GM10248 (cell line): Measurements from ENCODE around the gene C5orf63.

Experiments
- CTCF ChIA-PET: fragments of 300-600 bp; sonication (Branson Sonifier 250); formaldehyde crosslinking; extraction: SDS; loops from one replicate; lab custom pipeline; 2021; ENCODE audit warnings: antibody characterized with exemption; lab: Yijun Ruan, JAX
- POLR2A ChIA-PET: fragments of 350-650 bp; sonication (Branson Sonifier 250); formaldehyde crosslinking; extraction: SDS; loops from one replicate; lab custom pipeline; 2020; ENCODE audit warnings: antibody characterized with exemption; lab: Yijun Ruan, JAX
- DNase-seq: peaks from one replicate; pipeline ENCODE4 v3.0.0; 2012; ENCODE audit errors: extremely low spot score
- TF ChIP-seq, protein P1 (sequence below): IDR thresholded peaks from 2 replicates; pipeline ENCODE4 v1.5.1; 2012; ENCODE audit warnings: mild to moderate bottlenecking, low read depth; ENCODE audit errors: extremely low read depth, missing control alignments, control extremely low read depth

The C5orf63 gene

DNA sequence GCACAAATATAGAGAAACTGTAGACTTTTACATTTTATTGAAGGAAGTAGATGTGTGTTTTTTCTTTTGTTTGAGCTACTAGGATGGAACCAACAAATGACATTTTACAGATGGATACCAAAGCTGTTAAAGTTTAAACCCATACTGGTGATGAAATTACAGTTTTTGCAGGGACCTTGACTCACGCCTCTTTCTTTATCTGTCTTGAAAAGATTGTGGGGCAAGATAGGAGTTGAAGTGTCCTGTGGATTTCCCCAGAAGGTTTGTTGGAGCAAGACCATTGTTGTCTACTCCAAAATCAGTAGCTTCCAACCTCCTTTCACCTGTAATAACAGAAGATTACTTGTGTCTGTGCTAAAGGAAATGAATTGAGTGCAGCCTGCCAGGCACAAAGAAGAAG lies 4.1 kb upstream of the C5orf63 start:
- TF ChIP-seq, protein P1, sequence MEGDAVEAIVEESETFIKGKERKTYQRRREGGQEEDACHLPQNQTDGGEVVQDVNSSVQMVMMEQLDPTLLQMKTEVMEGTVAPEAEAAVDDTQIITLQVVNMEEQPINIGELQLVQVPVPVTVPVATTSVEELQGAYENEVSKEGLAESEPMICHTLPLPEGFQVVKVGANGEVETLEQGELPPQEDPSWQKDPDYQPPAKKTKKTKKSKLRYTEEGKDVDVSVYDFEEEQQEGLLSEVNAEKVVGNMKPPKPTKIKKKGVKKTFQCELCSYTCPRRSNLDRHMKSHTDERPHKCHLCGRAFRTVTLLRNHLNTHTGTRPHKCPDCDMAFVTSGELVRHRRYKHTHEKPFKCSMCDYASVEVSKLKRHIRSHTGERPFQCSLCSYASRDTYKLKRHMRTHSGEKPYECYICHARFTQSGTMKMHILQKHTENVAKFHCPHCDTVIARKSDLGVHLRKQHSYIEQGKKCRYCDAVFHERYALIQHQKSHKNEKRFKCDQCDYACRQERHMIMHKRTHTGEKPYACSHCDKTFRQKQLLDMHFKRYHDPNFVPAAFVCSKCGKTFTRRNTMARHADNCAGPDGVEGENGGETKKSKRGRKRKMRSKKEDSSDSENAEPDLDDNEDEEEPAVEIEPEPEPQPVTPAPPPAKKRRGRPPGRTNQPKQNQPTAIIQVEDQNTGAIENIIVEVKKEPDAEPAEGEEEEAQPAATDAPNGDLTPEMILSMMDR, result no peak
- POLR2A ChIA-PET, result no interaction called here
- CTCF ChIA-PET, result interaction anchor here (1.6 kb wide), 1 partner anchor 49 kb away, joined by 4 read pairs; no protein-coding TSS in a partner anchor
- DNase-seq, result no peak

DNA sequence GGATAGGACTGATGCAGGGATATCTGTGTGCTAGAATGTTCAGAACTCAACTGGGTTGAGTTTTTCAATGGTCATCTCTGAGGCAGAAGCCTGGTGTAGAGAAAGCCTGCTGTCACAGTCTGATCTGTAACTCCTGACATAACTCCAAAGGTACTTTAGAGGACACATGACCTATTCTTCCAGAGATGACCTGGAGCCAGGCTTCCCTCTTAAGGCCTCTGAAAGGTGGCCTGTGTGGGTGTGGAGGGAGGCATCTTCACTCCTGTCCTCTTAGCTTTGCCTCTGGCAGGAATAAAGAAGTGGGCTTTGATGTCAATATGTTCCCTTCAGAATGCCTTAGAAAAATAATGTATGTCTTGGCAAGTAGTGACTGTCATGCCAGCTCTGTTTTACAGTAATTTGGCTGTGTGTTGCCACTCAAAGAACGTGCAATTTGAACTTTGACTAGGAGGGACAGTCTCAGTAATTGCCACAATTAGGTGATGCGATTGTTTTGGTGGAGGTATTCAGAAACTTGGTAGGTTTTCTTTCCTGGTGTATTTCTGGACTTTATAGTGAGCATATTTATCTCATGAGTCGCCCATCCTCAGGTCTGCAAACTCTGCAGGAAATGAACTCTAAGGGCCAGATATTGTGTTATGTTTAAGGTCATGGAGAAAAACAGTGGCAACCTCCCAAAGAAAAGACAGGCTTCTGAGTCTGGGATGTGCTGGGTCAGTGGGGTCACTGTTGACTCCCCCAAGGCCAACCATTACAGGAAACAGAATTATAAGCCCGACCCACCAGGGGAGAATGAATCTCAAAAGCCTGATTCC lies 3.2 kb upstream of the C5orf63 start:
- no peak for DNase-seq

DNA sequence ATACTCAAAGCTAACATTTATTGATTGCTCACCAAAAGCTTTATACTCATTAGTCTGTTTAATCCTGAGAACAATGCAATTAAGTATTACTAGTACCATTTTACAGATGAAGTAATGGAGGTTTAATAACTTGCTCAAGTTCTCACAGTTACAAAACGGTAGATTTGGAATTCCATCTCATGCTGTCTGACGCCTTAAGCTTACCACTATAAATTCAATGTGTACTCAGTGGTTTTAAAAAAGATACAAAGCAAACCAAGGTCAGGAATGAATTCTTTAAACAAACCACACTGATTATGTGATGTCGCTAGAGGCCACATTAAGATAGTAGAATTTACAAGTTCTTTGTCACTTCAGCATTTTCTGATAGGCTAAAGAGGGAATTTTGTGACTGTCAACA lies 1.2 kb upstream of the C5orf63 start:
- no peak for DNase-seq
- TF ChIP-seq, protein P1, result no peak
- ChIA-PET CTCF (interaction anchor here (1.2 to 3.2 kb wide), 4 partner anchors 11 to 16 kb away, joined by 3 to 22 read pairs (median 3); no protein-coding TSS in a partner anchor), POLR2A (no interaction called here)

More for the DNA sequence above, 3.2 kb upstream of the C5orf63 start:
- CTCF ChIA-PET, result interaction anchor here (1.6 kb wide), 1 partner anchor 48 kb away, joined by 4 read pairs; no protein-coding TSS in a partner anchor
- POLR2A ChIA-PET, result no interaction called here
- TF ChIP-seq, protein P1, result no peak

DNA sequence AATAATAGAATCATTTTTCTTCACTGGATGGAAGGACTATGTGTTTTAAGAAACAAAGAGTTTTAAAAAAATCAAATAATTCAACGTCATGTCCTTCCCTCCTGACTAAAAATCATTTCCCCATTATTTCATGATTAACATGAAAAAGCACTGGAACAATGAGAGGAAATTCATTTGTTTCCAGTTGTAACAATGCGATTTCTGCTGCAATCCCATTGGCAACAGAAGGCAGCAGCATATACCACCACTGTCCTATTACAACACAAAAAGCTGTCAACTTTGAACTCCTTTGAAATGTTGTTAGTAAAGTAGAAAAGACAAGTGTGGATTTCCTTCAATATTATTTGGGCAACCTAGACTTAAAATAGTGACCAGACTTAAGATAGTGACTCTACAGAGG lies 3.1 kb downstream of the C5orf63 start:
- TF ChIP-seq, protein P1, result no peak
- ChIA-PET CTCF (interaction anchor here (1.2 to 1.3 kb wide), 2 partner anchors 14 to 23 kb away, joined by 3 to 4 read pairs; no protein-coding TSS in a partner anchor), POLR2A (no interaction called here)
- DNase-seq, result no peak

DNA sequence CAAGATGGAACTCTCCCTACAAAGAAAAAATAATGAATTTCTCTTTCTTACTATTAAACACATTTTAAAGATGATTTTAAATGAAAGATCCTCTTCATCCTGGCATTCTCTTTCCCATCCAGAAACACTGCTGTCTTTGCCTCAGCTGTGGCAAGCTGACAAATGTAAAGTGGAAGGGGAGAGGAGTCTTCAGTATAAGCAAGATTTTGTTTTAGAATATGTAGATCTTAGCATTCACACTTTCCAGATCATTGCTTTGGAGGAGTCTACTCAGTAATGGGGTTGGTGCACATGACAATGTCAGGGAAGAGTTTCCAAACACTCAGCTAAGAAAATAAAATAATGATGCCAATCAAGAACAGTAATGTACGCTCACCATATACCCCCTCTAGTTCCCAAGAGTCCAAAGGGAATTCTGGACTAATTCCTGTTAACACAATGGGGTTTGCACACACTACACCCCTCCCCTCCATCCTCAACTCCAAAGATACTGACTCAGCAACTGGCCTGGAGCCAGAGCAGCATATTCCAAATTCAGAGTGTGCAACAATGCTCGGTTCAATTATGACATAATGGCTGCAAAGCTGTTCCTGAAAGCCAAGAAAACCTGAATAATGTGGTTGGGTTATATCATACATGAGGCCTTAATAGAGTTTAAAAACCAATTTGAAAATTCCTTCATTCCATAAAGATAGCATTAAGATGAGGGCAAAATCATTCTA lies 4.6 kb downstream of the C5orf63 start:
- ChIA-PET CTCF (interaction anchor here (0.8 to 1.4 kb wide), 2 partner anchors 22 to 136 kb away, joined by 3 read pairs; no protein-coding TSS in a partner anchor), POLR2A (no interaction called here)
- no peak for DNase-seq
- TF ChIP-seq, protein P1, result no peak

DNA sequence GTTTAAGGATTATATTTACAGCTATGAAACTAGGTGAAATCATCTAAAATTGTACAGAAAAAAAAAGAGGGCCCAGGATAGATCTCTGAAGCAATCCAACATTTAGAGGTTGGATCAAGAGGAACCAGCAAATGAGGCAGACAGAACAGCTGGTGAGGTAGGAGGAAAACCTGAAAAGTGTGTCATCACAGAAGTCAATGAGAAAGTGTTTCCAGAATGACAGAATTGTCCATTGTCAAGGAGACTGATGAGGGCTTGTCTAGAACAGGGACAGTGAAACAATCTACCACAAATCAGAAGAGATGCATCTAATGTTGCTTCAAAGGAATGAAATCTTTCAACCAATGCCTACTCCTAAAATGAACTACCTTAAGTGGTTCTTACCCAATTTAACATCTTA lies 6.6 kb downstream of the C5orf63 start:
- ChIA-PET CTCF (interaction anchor here (1.6 kb wide), 1 partner anchor 9 kb away, joined by 3 read pairs; no protein-coding TSS in a partner anchor), POLR2A (no interaction called here)
- no peak for DNase-seq
- TF ChIP-seq, protein P1, result no peak
